H1 (cell line): Measurements from ENCODE around the gene C3orf22. TPM values are rescaled to one million over a fixed set of nuclear protein-coding genes. Genes with fewer than 3 reads are reported as not detected.

ENCODE experiments used
- BCL11A ChIP-seq, 2 experiments: IDR thresholded peaks; one replicate each; pipeline ENCODE4 v1.6.1; 2011; ENCODE audit warnings: low read depth in 2 of 2, low read length in 2 of 2, mild to moderate bottlenecking in 2 of 2
- CBX5 ChIP-seq: fragments of 300-800, 300-1000 bp; sonication (generic); IDR thresholded peaks from 2 replicates; pipeline ENCODE4 v1.7.1; 2016; ENCODE audit warnings: antibody characterized with exemption, low read length, low read depth
- CEBPB ChIP-seq: IDR thresholded peaks from 2 replicates; pipeline ENCODE4 v1.6.1; 2012; ENCODE audit warnings: low read depth, low read length
- CTBP2 ChIP-seq: IDR thresholded peaks from 2 replicates; pipeline ENCODE4 v1.7.0; 2011; ENCODE audit warnings: borderline replicate concordance, mild to moderate bottlenecking, moderate library complexity, mixed read lengths, low read length; ENCODE audit not compliant: insufficient read depth, insufficient read length
- GTF2F1 ChIP-seq: IDR thresholded peaks from 2 replicates; pipeline ENCODE4 v1.6.1; 2012; ENCODE audit warnings: low read depth, low read length, improper control_type of control experiment, borderline replicate concordance
- HDAC2 ChIP-seq, 2 experiments: fragments of 300-600 bp in 1 of 2; sonication (generic) in 1 of 2; IDR thresholded peaks; 2 replicates each; pipeline ENCODE4 v1.6.1; 2011 to 2012; ENCODE audit warnings: low read depth in 2 of 2, low read length in 2 of 2, mild to moderate bottlenecking in 2 of 2, moderate library complexity in 2 of 2, borderline replicate concordance in 1 of 2, inconsistent platforms in 1 of 2
- RBBP5 ChIP-seq: IDR thresholded peaks from 2 replicates; pipeline ENCODE4 v1.7.1; 2012; ENCODE audit warnings: low read depth, mild to moderate bottlenecking, inconsistent platforms, low read length, moderate library complexity, borderline replicate concordance
- polyA plus RNA-seq, 7 experiments: library from polyadenylated mRNA; depleted of rRNA in 3 of 7; stranded (reverse) in 5 of 7; unstranded in 2 of 7; fragments of >200 nt in 5 of 7; fragments of 200-250 nt in 2 of 7; gene quantifications; 1 replicate in 5 of 7; 2 replicates in 1 of 7; 4 replicates in 1 of 7; pipeline versions ENCODE4 v1.2.1 to v1.2.3, GENCODE V29; 2011 to 2013; ENCODE audit warnings: missing spikeins in 2 of 7, mixed read lengths in 2 of 7
- total RNA-seq: library from RNA; stranded (reverse); fragmentation: NEBNext Ultra II Directional; extraction: Animal tissue kit (Norgen Biotek cat#: 25700); gene quantifications from 2 replicates; pipeline ENCODE4 v1.2.1, GENCODE V29; 2021

Gene C3orf22
- total and polyA plus RNA-seq, 2 of the 8 experiments (the other 6 are each of a cell fraction or from before 2014, with no cell fraction given), result not detected

GRCh38 chr3:126539558-126540250 is 19.0 kb downstream of the C3orf22 start (continued):
- no peak for TF ChIP-seq CBX5
- TF ChIP-seq CEBPB, result no peak
- TF ChIP-seq GTF2F1, result no peak
- TF ChIP-seq RBBP5, result no peak
- no peak for TF ChIP-seq BCL11A (IDR thresholded peaks at IDR 0.05; ENCODE audit: low read depth in 2 of 2, low read length in 2 of 2)
- no peak for TF ChIP-seq CTBP2
- TF ChIP-seq HDAC2 (IDR thresholded peaks at IDR 0.05; ENCODE audit: borderline replicate concordance in 1 of 2, low read depth in 2 of 2, low read length in 2 of 2), result no peak
